HepG2 (cell line): ENCODE data around the gene COL27A1. TPM values are rescaled to one million over a fixed set of nuclear protein-coding genes. Genes with fewer than 3 reads are reported as not detected.

Experiments used
- ATF7-NPFF ChIP-seq: sonication (generic); formaldehyde crosslinking; IDR thresholded peaks from 2 replicates; pipeline ENCODE4 v1.8.1; 2023; ENCODE audit warnings: mild to moderate bottlenecking, low read depth, missing genetic modification reagents, moderate library complexity
- BCL6 ChIP-seq: IDR thresholded peaks from 2 replicates; pipeline ENCODE4 v1.6.1; 2016; ENCODE audit warnings: missing genetic modification reagents, missing compliant biosample characterization
- CBX1 ChIP-seq: IDR thresholded peaks from one replicate; pipeline ENCODE4 v1.6.1; 2016; ENCODE audit warnings: antibody characterized with exemption, low read depth
- DPF2 ChIP-seq: sonication (generic); formaldehyde crosslinking; IDR thresholded peaks from 2 replicates; pipeline ENCODE4 v1.4.0; 2020; ENCODE audit warnings: mild to moderate bottlenecking, low read depth, missing genetic modification reagents, borderline replicate concordance
- ETV6 ChIP-seq: sonication (generic); formaldehyde crosslinking; conservative IDR thresholded peaks from 2 replicates; pipeline ENCODE4 v1.4.0; 2020; ENCODE audit warnings: missing genetic modification reagents
- EZH2 ChIP-seq: conservative IDR thresholded peaks from 2 replicates; pipeline ENCODE4 v1.6.1; 2012; ENCODE audit warnings: mild to moderate bottlenecking, low read depth, low read length, moderate library complexity
- FIP1L1 ChIP-seq: fragments of 200-400 bp; formaldehyde crosslinking; IDR thresholded peaks from 2 replicates; pipeline ENCODE4 v1.6.1; 2018; ENCODE audit warnings: low read depth, mild to moderate bottlenecking, low read length, moderate library complexity, borderline replicate concordance; ENCODE audit not compliant: insufficient read depth
- FOXK1 ChIP-seq: sonication (generic); formaldehyde crosslinking; IDR thresholded peaks from 2 replicates; pipeline ENCODE4 v1.4.0; 2020; ENCODE audit warnings: low read depth, missing genetic modification reagents, borderline replicate concordance
- IRF2 ChIP-seq: IDR thresholded peaks from 2 replicates; pipeline ENCODE4 v1.6.1; 2018; ENCODE audit warnings: missing genetic modification reagents, missing compliant biosample characterization
- POGK ChIP-seq: sonication (generic); formaldehyde crosslinking; conservative IDR thresholded peaks from 2 replicates; pipeline ENCODE4 v1.8.0; 2022; ENCODE audit warnings: mild to moderate bottlenecking, moderate library complexity, missing genetic modification reagents
- PPARG ChIP-seq: conservative IDR thresholded peaks from 2 replicates; pipeline ENCODE4 v1.6.1; 2016; ENCODE audit warnings: missing biosample characterization, missing genetic modification reagents
- ZBTB43 ChIP-seq: sonication (generic); formaldehyde crosslinking; conservative IDR thresholded peaks from 2 replicates; pipeline ENCODE4 v1.4.0; 2020; ENCODE audit warnings: missing genetic modification reagents
- ZMYM2 ChIP-seq: sonication (generic); formaldehyde crosslinking; IDR thresholded peaks from 2 replicates; pipeline ENCODE4 v1.8.0; 2022; ENCODE audit warnings: mild to moderate bottlenecking, missing genetic modification reagents
- ZNF562 ChIP-seq: sonication (generic); formaldehyde crosslinking; IDR thresholded peaks from 2 replicates; pipeline ENCODE4 v1.8.0; 2022; ENCODE audit warnings: missing genetic modification reagents, borderline replicate concordance
- ZNF598 ChIP-seq: sonication (generic); formaldehyde crosslinking; IDR thresholded peaks from 2 replicates; pipeline ENCODE4 v1.5.1; 2020; ENCODE audit warnings: mild to moderate bottlenecking, missing genetic modification reagents, borderline replicate concordance
- ZNF7 ChIP-seq: IDR thresholded peaks from 2 replicates; pipeline ENCODE4 v1.6.1; 2016; ENCODE audit warnings: missing biosample characterization, missing genetic modification reagents
- polyA plus RNA-seq, 8 experiments: library from polyadenylated mRNA; depleted of rRNA in 3 of 8; stranded (reverse) in 7 of 8; unstranded in 1 of 8; fragments of >200 nt; fragmentation: Illumina TruSeq in 4 of 8; extraction: Trizol in 4 of 8; gene quantifications; 2 replicates each; pipeline versions ENCODE4 v1.2.1 to v1.2.3, GENCODE V29; 2011 to 2016; ENCODE audit warnings: low read depth in 4 of 8, missing spikeins in 1 of 8, mixed read lengths in 1 of 8; ENCODE audit not compliant: insufficient read depth in 1 of 8
- total RNA-seq, 5 experiments: library from RNA; depleted of rRNA; stranded (reverse); fragments of >200 nt; fragmentation: Illumina TruSeq; extraction: Trizol; gene quantifications; 2 replicates each; pipeline ENCODE4 v1.2.3, GENCODE V29; 2016; ENCODE audit warnings: low read depth in 1 of 5
- TF ChIP-seq, protein P1 (sequence below): sonication (generic); formaldehyde crosslinking; IDR thresholded peaks from 2 replicates; pipeline ENCODE4 v1.4.0; 2020; ENCODE audit warnings: missing genetic modification reagents
- TF ChIP-seq, protein P2 (sequence below): sonication (generic); formaldehyde crosslinking; IDR thresholded peaks from 2 replicates; pipeline ENCODE4 v1.8.1; 2023; ENCODE audit warnings: mild to moderate bottlenecking, moderate library complexity, missing genetic modification reagents

The COL27A1 gene
- total and polyA plus RNA-seq, 2 of the 13 experiments (the other 11 are each of a cell fraction or from before 2014, with no cell fraction given) = 71.3 to 89.1 TPM

DNA sequence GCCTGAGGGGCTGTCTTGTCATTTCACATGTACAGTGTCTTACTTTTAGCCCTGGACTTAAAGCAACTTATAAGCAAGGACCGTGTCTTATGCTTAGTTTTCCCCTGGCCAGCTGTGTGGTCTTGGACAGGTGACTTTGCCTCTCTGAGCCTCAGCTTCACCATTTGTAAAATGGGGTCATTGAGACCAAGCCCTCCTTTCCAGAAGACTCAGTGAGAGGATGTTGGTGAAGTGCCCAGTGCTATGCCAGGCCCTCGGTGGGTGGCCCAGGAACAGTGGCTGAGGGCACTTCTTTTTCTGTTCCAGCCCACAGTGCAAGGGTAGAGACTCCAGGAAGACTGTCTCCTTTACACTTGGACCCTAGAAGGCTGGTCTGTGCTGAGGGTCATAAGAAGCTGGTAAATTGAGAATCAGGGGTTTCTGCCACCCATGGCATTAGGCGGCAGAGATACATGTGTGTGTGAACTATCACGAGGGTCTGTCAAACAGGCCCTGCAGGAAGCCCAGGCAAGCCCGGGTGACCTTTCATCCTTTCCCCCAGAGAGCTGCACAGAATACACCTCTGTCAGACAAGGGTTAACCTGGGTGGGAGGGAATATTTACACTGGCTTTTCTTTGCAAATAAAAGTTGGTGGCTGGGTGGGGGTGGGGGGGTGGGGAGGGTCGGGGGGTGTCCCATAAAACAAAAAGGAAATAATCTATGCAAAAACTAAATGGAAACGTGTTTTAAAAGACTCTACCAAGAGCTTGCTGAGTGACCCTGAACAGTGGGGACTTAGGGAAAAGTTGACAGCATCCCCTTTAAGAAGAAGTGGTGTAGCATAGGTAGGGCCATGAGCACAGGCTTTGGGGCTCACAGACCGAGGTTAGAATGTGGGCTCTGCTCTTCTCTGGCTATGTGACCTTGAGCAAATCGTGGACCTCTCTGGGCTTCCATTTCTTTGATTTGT is 35.8 kb upstream of the COL27A1 start (continued):
- TF ChIP-seq, protein P1, sequence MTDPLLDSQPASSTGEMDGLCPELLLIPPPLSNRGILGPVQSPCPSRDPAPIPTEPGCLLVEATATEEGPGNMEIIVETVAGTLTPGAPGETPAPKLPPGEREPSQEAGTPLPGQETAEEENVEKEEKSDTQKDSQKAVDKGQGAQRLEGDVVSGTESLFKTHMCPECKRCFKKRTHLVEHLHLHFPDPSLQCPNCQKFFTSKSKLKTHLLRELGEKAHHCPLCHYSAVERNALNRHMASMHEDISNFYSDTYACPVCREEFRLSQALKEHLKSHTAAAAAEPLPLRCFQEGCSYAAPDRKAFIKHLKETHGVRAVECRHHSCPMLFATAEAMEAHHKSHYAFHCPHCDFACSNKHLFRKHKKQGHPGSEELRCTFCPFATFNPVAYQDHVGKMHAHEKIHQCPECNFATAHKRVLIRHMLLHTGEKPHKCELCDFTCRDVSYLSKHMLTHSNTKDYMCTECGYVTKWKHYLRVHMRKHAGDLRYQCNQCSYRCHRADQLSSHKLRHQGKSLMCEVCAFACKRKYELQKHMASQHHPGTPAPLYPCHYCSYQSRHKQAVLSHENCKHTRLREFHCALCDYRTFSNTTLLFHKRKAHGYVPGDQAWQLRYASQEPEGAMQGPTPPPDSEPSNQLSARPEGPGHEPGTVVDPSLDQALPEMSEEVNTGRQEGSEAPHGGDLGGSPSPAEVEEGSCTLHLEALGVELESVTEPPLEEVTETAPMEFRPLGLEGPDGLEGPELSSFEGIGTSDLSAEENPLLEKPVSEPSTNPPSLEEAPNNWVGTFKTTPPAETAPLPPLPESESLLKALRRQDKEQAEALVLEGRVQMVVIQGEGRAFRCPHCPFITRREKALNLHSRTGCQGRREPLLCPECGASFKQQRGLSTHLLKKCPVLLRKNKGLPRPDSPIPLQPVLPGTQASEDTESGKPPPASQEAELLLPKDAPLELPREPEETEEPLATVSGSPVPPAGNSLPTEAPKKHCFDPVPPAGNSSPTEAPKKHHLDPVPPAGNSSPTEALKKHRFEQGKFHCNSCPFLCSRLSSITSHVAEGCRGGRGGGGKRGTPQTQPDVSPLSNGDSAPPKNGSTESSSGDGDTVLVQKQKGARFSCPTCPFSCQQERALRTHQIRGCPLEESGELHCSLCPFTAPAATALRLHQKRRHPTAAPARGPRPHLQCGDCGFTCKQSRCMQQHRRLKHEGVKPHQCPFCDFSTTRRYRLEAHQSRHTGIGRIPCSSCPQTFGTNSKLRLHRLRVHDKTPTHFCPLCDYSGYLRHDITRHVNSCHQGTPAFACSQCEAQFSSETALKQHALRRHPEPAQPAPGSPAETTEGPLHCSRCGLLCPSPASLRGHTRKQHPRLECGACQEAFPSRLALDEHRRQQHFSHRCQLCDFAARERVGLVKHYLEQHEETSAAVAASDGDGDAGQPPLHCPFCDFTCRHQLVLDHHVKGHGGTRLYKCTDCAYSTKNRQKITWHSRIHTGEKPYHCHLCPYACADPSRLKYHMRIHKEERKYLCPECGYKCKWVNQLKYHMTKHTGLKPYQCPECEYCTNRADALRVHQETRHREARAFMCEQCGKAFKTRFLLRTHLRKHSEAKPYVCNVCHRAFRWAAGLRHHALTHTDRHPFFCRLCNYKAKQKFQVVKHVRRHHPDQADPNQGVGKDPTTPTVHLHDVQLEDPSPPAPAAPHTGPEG (CRISPR knock-in tag) = no peak
- TF ChIP-seq ZNF562 (CRISPR knock-in tag) (no peak), BCL6 (CRISPR knock-in tag) (peak; percentile 71), FIP1L1 (no peak), POGK (no peak), DPF2 (CRISPR knock-in tag) (no peak), ETV6 (CRISPR knock-in tag) (no peak), ZNF598 (CRISPR knock-in tag) (no peak), ZMYM2 (CRISPR knock-in tag) (no peak), PPARG (CRISPR knock-in tag) (peak; percentile 90), ZNF7 (CRISPR knock-in tag) (peak; percentile 58), FOXK1 (CRISPR knock-in tag) (peak; percentile 17; the same call in 1 of the 2 replicates), ATF7-NPFF (CRISPR knock-in tag) (no peak), EZH2 (no peak), CBX1 (no peak), ZBTB43 (CRISPR knock-in tag) (peak; percentile 59; the same call in 1 of the 2 replicates), IRF2 (0 out of 2 replicates have a peak, but pooled peaks have one; percentile 11)
- TF ChIP-seq, protein P2, sequence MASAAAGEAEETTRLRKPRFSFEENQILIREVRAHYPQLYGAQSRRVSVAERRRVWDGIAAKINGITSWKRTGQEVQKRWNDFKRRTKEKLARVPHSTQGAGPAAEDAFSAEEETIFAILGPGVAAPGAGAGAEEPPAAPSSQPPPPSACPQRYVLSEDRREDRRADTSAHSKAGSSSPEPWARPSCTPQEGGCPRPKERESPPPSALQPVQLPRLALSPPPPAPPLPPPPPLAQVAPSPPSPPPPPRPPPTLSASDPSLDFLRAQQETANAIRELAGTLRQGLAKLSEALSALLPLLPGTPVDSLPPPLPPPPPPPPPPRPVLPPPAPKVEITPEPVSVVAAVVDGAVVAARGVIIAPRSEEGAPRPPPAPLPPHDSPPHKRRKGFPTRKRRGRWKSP (CRISPR knock-in tag) = no peak
